Measurements from ENCODE around the gene SLC39A8. TPM values are rescaled to one million over a fixed set of nuclear protein-coding genes. Genes with fewer than 3 reads are reported as not detected.

Gene SLC39A8
- total RNA-seq, 1 experiment from 2014 or later: 15.5 TPM

GRCh38 chr4:102252171-102252570 lies 93.1 kb downstream of the SLC39A8 start:
- no peaks in the 10 kb centered on the region for H3K9me3 ChIP-seq
- BruUV-seq (replicated peaks): no TSS peak
- no peak overlapping the region for H3K27ac Mint-ChIP-seq (ENCODE audit: unreplicated experiment)

GRCh38 chr4:102250341-102250740 lies 94.9 kb downstream of the SLC39A8 start:
- Histone ChIP-seq H3K9me3 (no peaks in the 10 kb centered on the region), H3K27me3 (replicated peaks; ENCODE audit: control insufficient read depth, insufficient read depth, low read length) (no peaks in the 10 kb centered on the region), H3K36me3 (ENCODE audit: control insufficient read depth, insufficient read depth, low read length) (no peaks in the 10 kb centered on the region), H3K4me3 (ENCODE audit: low read depth, low read length) (no peak overlapping the region), H3K4me1 (no peaks in the 10 kb centered on the region)
- no peak for DNase-seq
- H3K4me1 Mint-ChIP-seq (ENCODE audit: low read depth, unreplicated experiment): no peaks in the 10 kb centered on the region
- no peak overlapping the region for H3K27ac Mint-ChIP-seq (ENCODE audit: unreplicated experiment)
- intact Hi-C loops (cut with micrococcal nuclease; ENCODE audit: unreplicated experiment): no loop called here
- no peak overlapping the region for H3K4me3 Mint-ChIP-seq (ENCODE audit: unreplicated experiment)
- POLR2A ChIA-PET: no interaction called here
- CTCF ChIA-PET: no interaction called here
- no TSS peak for BruUV-seq (replicated peaks)
- H3K27me3 Mint-ChIP-seq (ENCODE audit: insufficient read depth, unreplicated experiment): no peaks in the 10 kb centered on the region
- no peaks in the 10 kb centered on the region for H3K9me3 Mint-ChIP-seq (ENCODE audit: unreplicated experiment)
- TF ChIP-seq, protein P1, sequence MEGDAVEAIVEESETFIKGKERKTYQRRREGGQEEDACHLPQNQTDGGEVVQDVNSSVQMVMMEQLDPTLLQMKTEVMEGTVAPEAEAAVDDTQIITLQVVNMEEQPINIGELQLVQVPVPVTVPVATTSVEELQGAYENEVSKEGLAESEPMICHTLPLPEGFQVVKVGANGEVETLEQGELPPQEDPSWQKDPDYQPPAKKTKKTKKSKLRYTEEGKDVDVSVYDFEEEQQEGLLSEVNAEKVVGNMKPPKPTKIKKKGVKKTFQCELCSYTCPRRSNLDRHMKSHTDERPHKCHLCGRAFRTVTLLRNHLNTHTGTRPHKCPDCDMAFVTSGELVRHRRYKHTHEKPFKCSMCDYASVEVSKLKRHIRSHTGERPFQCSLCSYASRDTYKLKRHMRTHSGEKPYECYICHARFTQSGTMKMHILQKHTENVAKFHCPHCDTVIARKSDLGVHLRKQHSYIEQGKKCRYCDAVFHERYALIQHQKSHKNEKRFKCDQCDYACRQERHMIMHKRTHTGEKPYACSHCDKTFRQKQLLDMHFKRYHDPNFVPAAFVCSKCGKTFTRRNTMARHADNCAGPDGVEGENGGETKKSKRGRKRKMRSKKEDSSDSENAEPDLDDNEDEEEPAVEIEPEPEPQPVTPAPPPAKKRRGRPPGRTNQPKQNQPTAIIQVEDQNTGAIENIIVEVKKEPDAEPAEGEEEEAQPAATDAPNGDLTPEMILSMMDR (IDR thresholded peaks at IDR 0.05; ENCODE audit: insufficient read depth in 1 of 2, low read depth in 1 of 2, low read length in 1 of 2, severe bottlenecking in 1 of 2, unreplicated experiment in 1 of 2): no peak
- no peaks in the 10 kb centered on the region for H3K36me3 Mint-ChIP-seq (ENCODE audit: insufficient read depth, unreplicated experiment)

More at GRCh38 chr4:102252171-102252570, 93.1 kb downstream of the SLC39A8 start:
- ChIA-PET CTCF (no interaction called here), POLR2A (no interaction called here)
- no peaks in the 10 kb centered on the region for H3K36me3 ChIP-seq (ENCODE audit: control insufficient read depth, insufficient read depth, low read length)
- H3K36me3 Mint-ChIP-seq (ENCODE audit: insufficient read depth, unreplicated experiment): no peaks in the 10 kb centered on the region
- intact Hi-C loops (cut with micrococcal nuclease; ENCODE audit: unreplicated experiment): no loop called here
- no peak for DNase-seq
- peaks cover 7% of the 10 kb centered on the region for H3K4me1 Mint-ChIP-seq (ENCODE audit: low read depth, unreplicated experiment)
- H3K4me1 ChIP-seq: peaks cover 7% of the 10 kb centered on the region; the same call in 1 of the 2 replicates
- H3K9me3 Mint-ChIP-seq (ENCODE audit: unreplicated experiment): no peaks in the 10 kb centered on the region
- H3K4me3 ChIP-seq (ENCODE audit: low read depth, low read length): no peak overlapping the region
- H3K27me3 ChIP-seq (replicated peaks; ENCODE audit: control insufficient read depth, insufficient read depth, low read length): no peaks in the 10 kb centered on the region
- TF ChIP-seq, protein P1 (IDR thresholded peaks at IDR 0.05; ENCODE audit: insufficient read depth in 1 of 2, low read depth in 1 of 2, low read length in 1 of 2, severe bottlenecking in 1 of 2, unreplicated experiment in 1 of 2): no peak
- H3K27me3 Mint-ChIP-seq (ENCODE audit: insufficient read depth, unreplicated experiment): no peaks in the 10 kb centered on the region
- no peak overlapping the region for H3K4me3 Mint-ChIP-seq (ENCODE audit: unreplicated experiment)

DNA sequence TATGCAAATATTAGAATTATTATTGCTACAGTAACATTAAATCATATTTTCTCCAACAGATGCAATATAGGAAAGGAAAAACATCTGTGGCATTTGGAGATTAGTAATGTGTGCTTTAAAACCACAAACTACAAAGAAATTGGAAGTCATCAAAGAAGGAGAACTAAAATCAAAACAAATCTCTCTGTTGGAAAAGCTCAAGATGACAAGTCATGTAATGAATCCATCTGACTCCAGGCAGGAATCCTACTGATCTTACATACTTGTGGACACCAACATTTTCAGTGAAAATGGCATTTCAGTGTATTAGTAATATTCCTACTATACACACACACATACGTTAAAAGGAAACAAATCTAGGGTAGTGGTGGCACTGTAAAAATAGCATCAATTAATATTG lies 98.2 kb downstream of the SLC39A8 start:
- TF ChIP-seq, protein P1 (IDR thresholded peaks at IDR 0.05; ENCODE audit: insufficient read depth in 1 of 2, low read depth in 1 of 2, low read length in 1 of 2, severe bottlenecking in 1 of 2, unreplicated experiment in 1 of 2): no peak
- Mint-ChIP-seq H3K27ac (ENCODE audit: unreplicated experiment) (no peak overlapping the region), H3K4me3 (ENCODE audit: unreplicated experiment) (no peak overlapping the region), H3K36me3 (ENCODE audit: insufficient read depth, unreplicated experiment) (no peaks in the 10 kb centered on the region), H3K4me1 (ENCODE audit: low read depth, unreplicated experiment) (no peaks in the 10 kb centered on the region), H3K27me3 (ENCODE audit: insufficient read depth, unreplicated experiment) (no peaks in the 10 kb centered on the region), H3K9me3 (ENCODE audit: unreplicated experiment) (peaks cover 10% of the 10 kb centered on the region)
- POLR2A ChIA-PET: no interaction called here
- CTCF ChIA-PET: no interaction called here
- Histone ChIP-seq H3K27me3 (replicated peaks; ENCODE audit: control insufficient read depth, insufficient read depth, low read length) (no peaks in the 10 kb centered on the region), H3K36me3 (ENCODE audit: control insufficient read depth, insufficient read depth, low read length) (no peaks in the 10 kb centered on the region), H3K9me3 (no peaks in the 10 kb centered on the region), H3K4me1 (no peaks in the 10 kb centered on the region), H3K4me3 (ENCODE audit: low read depth, low read length) (no peak overlapping the region)
- intact Hi-C loops (cut with micrococcal nuclease; ENCODE audit: unreplicated experiment): no loop called here
- no peak for DNase-seq
- BruUV-seq (replicated peaks): no TSS peak

Data from Caco-2 (cell line).